RWPE1 (cell line): Measurements from ENCODE around the gene G3BP2.
"Not testable (repeated sequence)": the region's sequence is repeated elsewhere in the genome, so short reads cannot be mapped to it uniquely, and the experiment has no call there.

ENCODE experiments used
- CTCF ChIA-PET: fragments of 350-600 bp; sonication (Branson Sonifier 250); formaldehyde crosslinking; extraction: SDS; loops from one replicate; lab custom pipeline; 2021; lab: Yijun Ruan, JAX
- POLR2A ChIA-PET: fragments of 400-600 bp; formaldehyde crosslinking; extraction: SDS; loops from one replicate; lab custom pipeline; 2020; ENCODE audit warnings: antibody characterized with exemption; ENCODE audit not compliant: low non-redundant PET; lab: Yijun Ruan, JAX
- DNase-seq: peaks from one replicate; pipeline ENCODE4 v3.0.0; 2012; ENCODE audit warnings: low spot score
- H3K27ac ChIP-seq: fragments of 450-650 bp; 2 replicates; pipeline ENCODE4 v1.5.1; 2017
- TF ChIP-seq, protein P1 (sequence below): fragments of 450-650 bp; conservative IDR thresholded peaks from 2 replicates; pipeline ENCODE4 v1.5.1; 2017; ENCODE audit warnings: low read depth, mild to moderate bottlenecking

The G3BP2 gene

DNA sequence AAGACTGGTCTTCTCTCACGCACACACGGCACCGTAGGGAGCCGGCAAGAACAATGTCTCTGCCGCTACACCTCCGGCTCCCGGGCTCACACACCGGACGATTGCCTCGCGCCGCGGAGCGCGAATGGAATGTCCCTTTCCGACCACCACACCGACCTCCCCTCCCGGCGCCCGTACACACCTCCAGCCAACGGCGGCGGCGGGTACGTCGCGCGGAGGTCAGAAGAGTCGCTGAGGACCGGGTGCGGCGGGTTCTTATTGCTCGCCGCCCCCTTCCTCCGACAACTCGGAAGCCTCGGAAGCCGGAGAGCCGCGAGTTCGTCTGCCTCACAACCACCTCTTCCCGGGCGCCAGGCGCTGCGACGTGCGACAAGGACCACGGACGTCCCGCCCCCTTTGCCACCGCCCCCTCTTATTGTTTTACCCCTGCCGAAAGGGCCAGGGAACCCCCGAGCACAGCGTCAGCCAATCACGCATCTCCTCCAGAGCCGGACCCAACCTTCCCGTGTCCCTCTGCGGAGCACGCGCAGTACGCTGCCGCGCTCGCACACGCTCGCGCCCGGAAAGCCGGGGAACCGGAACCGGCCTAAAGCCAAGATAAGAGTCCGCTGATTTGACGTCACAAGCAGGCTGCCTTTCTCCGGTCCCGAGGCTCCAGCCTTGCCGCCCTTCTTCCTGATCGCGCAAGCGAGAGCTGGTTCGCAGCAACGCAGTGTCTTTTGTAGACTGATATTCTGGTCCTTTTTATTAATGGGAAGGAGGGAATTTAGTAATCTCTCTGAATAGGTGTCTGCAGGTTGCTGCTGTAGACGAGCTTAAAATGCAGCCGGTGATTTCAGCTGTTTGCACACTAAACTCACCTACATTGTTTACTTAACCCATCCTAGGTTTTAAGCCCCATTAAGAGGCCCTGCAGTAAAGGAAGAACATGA is at the start of gene G3BP2:
Gene G3BP2, minus strand, starts transcription at position 385 of the 932 bp plus-strand sequence. CDS start 11,386 bp downstream, outside the sequence.
- CTCF ChIA-PET = interaction anchor here (1.0 kb wide), 1 partner anchor 51 kb away, joined by 5 read pairs; the partner anchor contains the start of gene USO1

DNA sequence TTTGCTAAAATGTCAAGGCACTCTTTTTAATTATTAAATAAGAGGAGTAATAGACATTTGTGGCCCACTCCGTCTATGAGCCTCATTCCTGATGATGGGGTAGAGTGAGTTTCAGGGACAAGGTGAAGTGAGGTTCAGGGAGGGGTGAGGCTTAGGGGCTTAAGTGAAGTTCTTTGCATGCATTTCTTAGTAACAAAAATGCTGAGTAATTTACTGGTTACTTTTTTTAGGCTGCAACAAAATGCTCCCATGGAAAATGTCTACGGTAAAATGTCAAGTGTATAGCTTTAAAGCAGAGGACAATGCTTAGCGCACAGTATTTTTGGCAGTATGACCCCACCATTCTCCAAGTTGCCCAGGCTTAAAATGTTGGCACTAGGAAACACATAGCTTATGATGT is 49.2 kb upstream of the G3BP2 start:
- POLR2A ChIA-PET = no interaction called here
- DNase-seq = no peak
- CTCF ChIA-PET = interaction anchor here (0.6 to 0.7 kb wide), 2 partner anchors 31 to 76 kb away, joined by 3 read pairs; no protein-coding TSS in a partner anchor
- H3K27ac ChIP-seq = no peak overlapping the region
- TF ChIP-seq, protein P1, sequence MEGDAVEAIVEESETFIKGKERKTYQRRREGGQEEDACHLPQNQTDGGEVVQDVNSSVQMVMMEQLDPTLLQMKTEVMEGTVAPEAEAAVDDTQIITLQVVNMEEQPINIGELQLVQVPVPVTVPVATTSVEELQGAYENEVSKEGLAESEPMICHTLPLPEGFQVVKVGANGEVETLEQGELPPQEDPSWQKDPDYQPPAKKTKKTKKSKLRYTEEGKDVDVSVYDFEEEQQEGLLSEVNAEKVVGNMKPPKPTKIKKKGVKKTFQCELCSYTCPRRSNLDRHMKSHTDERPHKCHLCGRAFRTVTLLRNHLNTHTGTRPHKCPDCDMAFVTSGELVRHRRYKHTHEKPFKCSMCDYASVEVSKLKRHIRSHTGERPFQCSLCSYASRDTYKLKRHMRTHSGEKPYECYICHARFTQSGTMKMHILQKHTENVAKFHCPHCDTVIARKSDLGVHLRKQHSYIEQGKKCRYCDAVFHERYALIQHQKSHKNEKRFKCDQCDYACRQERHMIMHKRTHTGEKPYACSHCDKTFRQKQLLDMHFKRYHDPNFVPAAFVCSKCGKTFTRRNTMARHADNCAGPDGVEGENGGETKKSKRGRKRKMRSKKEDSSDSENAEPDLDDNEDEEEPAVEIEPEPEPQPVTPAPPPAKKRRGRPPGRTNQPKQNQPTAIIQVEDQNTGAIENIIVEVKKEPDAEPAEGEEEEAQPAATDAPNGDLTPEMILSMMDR = no peak

More for the DNA sequence above, at the start of gene G3BP2:
- DNase-seq = peak; percentile 99
- peak within 1 kb of the TSS; percentile 89 for H3K27ac ChIP-seq
- POLR2A ChIA-PET = interaction anchor here (1.3 kb wide), 1 partner anchor 51 kb away, joined by 3 read pairs; the partner anchor contains the start of gene USO1
- TF ChIP-seq, protein P1 = no peak

DNA sequence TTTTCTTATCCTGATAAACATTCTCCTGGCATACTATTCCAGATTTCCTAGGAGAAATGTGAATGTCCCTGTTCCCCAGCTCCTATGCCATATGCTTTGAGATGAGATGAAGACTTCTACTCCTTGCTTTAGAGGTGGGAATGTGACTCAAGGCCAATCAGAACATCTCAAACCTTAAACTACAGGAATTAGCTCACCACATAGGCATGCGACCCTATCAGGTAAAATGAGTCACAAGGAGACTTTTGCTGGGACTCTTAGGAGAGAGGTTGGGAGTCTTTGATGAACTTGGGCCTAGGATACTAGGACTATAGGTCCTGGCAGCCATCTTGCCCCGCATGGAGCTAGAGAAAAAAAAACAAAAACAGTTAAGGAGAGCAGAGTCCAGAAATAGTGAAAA is 45.3 kb upstream of the G3BP2 start:
- CTCF ChIA-PET = interaction anchor here (0.5 to 0.6 kb wide), 2 partner anchors 21 to 786 kb away, joined by 4 to 7 read pairs; no protein-coding TSS in a partner anchor
- POLR2A ChIA-PET = no interaction called here
- no peak overlapping the region for H3K27ac ChIP-seq
- peak; percentile 13 for DNase-seq
- TF ChIP-seq, protein P1 = no peak

DNA sequence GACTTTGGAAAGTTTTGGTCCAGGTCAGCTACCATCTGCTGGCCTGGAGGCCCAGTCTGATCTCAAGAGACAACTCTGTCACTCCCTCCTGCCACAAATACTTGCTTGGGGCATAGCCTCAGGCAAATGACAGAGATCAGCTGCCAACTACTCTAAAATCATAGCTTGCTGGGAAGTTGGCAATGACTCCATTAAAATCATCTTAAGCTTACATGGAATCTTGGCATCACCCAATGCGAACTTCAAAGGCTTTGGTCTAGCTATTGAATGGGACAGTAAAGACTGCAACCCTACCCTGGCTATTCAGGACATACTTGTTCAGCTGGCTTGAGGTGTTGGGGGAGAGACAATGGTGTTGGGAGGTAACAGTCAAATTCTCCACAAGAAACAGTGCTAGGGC is 44.2 kb upstream of the G3BP2 start:
- TF ChIP-seq, protein P1 = no peak
- no peak overlapping the region for H3K27ac ChIP-seq
- no peak for DNase-seq
- CTCF ChIA-PET = no interaction called here
- POLR2A ChIA-PET = no interaction called here

DNA sequence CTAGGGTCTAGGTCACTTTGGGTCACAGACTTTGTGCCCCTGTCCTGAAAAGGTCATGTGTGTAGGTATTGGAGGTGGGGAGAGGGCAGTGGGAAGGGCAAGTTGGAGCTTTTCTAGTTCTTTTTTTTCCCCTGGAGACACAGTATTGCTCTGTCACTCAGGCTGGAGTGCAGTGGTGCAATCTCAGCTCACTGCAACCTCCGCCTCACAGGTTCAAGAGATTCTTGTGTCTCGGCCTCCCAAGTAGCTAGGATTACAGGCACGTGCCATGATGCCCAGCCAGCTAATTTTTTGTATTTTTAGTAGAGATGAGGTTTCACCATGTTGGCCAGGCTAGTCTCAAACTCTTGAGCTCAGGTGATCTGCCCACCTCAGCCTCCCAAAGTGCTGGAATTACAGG is 42.8 kb upstream of the G3BP2 start:
- H3K27ac ChIP-seq, POLR2A ChIA-PET, DNase-seq: not testable (repeated sequence)
- CTCF ChIA-PET = interaction anchor here (1.4 kb wide), 1 partner anchor 8 kb away, joined by 6 read pairs; no protein-coding TSS in a partner anchor

DNA sequence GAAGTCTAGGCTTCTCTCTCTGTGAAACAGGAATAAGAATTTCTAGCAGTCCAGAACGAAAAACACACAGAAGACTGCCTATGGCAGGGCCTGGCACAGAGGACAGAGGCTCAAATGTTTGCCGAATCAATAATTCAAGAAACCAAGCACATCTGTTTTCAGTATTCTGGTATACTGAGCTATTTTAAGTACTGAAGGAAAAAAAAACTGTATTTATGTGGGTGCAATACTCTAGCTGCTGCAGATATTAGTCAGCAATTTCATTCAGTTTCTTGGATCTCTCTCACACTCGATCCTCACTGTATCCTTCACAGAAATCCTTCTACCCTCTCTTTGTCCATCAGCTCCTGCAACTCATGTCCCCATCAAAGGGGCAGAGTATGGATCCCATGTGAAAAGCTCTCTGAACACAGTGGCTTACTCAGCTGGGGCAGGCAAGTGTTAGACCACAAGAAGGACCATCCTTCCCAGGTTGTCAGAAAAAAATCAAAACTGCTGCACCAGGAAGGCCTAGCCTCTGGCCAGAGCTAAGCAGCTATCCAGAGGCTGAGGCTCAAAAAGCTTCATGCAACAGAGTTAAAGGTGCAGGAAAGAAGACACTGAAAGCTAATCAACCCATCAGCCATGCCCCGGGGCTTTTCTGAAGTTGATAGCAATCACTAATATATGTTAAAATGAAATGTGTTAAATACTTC is 42.0 kb upstream of the G3BP2 start:
- CTCF ChIA-PET = interaction anchor here (1.4 kb wide), 1 partner anchor 8 kb away, joined by 6 read pairs; no protein-coding TSS in a partner anchor
- DNase-seq = no peak
- TF ChIP-seq, protein P1 = no peak
- POLR2A ChIA-PET = no interaction called here
- H3K27ac ChIP-seq = no peak overlapping the region
